CD4-positive, alpha-beta T cell treated with Interleukin-17A for 4 hours (primary cell): ENCODE data around the gene NAV1.
"Not testable (repeated sequence)": the region's sequence is repeated elsewhere in the genome, so short reads cannot be mapped to it uniquely, and the experiment has no call there.

Source experiments
- DNase-seq: peaks from one replicate; pipeline ENCODE4 v3.0.0-alpha.2; 2020; ENCODE audit warnings: mixed read lengths

Gene NAV1, protein sequence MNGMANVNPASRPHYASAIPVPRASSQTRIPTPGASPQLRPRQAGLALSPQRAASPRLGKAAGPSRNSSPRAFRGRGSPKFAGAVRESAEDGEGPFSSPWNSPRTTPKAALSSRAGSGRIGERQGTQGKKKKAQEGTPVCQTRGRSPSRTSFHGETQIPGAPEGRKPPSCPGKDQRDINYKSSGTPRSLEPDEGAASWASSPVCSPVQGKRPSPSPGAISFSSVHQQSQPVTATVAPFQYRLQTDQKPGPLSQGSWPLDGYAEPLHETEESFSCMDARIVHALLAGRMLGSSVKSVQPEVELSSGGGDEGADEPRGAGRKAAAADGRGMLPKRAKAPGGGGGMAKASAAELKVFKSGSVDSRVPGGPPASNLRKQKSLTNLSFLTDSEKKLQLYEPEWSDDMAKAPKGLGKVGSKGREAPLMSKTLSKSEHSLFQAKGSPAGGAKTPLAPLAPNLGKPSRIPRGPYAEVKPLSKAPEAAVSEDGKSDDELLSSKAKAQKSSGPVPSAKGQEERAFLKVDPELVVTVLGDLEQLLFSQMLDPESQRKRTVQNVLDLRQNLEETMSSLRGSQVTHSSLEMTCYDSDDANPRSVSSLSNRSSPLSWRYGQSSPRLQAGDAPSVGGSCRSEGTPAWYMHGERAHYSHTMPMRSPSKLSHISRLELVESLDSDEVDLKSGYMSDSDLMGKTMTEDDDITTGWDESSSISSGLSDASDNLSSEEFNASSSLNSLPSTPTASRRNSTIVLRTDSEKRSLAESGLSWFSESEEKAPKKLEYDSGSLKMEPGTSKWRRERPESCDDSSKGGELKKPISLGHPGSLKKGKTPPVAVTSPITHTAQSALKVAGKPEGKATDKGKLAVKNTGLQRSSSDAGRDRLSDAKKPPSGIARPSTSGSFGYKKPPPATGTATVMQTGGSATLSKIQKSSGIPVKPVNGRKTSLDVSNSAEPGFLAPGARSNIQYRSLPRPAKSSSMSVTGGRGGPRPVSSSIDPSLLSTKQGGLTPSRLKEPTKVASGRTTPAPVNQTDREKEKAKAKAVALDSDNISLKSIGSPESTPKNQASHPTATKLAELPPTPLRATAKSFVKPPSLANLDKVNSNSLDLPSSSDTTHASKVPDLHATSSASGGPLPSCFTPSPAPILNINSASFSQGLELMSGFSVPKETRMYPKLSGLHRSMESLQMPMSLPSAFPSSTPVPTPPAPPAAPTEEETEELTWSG (N-terminal part only)

DNA sequence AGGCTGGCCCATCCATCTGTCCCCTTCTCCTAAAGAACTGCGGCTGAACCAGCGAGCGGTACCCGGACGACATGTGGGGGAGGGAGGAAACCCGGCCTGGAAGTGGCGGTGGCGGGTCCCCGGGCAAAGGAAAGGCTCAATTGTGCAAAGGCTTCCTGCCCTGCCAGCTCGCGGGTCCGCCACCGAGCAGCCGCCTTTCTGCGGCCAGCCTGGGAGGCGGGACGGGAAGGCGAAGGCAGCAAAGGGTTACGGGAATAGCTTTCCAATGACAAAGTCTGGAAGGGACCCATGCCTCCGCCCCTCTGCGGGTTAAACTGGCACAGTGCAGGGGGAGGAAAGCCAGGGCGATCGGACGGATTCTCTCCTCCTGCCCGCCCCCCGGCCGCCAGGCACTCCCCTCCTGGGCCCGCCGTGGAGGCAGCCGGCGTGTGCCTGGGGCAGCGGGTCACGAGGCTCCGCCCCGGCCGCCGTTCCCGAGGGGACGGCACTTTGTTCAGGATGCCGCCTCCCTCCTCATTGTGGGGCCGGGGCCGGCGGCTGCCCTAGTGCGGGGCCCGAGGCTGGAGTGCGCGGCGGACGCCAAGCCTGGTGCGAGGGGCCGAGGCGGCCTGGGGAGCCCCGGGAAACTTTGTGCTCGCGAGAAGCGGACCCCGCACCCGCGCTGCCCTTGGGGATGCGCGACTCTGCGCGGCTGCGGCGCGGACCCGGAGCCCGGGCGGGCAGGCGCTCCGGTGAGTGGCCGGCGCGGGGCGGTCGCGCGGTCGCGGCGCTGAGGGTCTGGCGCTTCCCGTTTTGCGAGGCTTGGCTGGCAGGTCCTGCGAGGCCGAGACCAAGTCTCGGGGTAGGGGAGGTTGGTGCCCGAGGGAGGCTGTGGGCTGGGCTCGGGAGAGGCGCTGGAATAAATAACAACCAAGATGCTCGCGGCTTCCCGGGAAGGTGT, at the start of gene NAV1:
Gene NAV1 (plus strand): TSS at position 516 of the 940 bp plus-strand sequence. CDS start 83,758 bp downstream, outside the sequence.
- no peak for DNase-seq

- no peak for DNase-seq
These were observed 49.2 kb upstream of the NAV1 start for GRCh38 chr1:201489643-201490261.

GRCh38 chr1:201490708-201491131, 48.2 kb upstream of the NAV1 start:
- no peak for DNase-seq

GRCh38 chr1:201491896-201492511, 46.9 kb upstream of the NAV1 start:
- no peak for DNase-seq

- DNase-seq = not testable (repeated sequence)
These were observed 45.8 kb upstream of the NAV1 start for GRCh38 chr1:201493026-201493656.

DNA sequence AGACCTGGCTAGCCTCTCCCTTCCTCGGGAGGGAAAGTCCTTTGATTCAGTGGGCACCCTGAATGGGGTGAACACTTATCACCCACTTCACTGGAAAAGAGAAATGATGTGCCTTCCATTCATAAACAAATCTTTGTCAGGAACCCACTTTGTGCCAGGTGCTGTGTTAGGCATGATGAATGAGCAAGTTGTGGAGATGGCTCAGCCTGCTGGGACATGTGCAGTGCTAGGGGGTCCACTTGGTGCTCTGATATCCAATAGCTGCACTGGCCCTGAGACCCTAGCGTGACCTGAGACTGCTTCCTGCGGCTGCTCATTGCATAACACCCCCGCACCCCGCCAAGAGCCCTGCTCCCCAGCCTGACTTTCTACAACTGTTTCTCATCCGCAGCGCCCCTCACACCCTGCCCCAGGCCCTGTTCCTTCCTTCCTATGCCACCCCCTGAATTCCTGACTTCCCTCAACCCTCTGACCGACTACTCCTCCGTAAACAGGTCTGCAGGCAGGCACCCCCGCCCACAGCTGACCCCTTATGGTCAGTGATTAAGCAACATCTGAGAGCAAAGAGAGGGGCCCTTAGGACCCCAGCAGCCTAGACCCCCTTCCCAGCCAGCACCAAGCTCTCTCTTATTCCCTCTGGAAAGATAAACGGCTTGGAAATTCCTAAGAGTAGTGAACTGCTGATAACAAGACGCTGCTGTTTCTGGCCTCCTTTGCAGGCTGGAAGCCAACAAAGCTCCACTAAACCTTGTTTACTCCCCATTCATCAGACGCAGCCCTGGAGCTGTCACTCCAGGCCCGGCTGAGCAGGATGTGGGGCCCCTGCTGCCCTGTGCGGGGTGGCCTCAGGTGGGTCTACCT, 44.9 kb upstream of the NAV1 start:
- DNase-seq = no peak

GRCh38 chr1:201495551-201496295, 43.2 kb upstream of the NAV1 start:
- no peak for DNase-seq

GRCh38 chr1:201496296-201496690, 42.6 kb upstream of the NAV1 start:
- no peak for DNase-seq

DNA sequence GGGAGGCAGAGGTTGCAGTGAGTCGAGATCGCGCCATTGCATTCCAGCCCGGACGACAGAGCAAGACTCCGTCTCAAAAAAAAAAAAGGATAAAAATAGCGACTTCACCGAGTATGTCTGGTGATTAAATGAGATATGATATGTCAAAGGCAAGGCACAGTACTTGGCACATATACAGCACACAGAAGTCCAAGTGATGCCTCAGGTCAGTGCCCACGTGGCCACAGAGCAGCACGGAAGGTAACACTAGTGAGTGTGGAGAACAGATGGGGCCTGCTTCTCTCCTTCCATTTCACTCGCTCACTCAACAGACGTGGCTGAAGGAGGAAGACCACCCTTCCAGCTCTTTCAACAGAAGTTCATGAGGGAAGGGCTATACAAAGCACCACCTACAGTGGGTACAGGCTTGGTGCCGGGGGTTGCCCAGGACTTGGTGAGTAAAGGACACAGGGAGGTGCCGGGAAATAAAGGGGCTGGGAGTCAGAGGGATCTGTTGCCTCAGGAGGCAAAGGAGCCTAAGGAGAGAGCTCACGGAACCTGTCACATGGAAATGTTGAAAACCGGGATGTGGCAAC, 40.9 kb upstream of the NAV1 start:
- DNase-seq = no peak

- DNase-seq = no peak
These were observed 40.3 kb upstream of the NAV1 start for GRCh38 chr1:201498621-201499020.

DNA sequence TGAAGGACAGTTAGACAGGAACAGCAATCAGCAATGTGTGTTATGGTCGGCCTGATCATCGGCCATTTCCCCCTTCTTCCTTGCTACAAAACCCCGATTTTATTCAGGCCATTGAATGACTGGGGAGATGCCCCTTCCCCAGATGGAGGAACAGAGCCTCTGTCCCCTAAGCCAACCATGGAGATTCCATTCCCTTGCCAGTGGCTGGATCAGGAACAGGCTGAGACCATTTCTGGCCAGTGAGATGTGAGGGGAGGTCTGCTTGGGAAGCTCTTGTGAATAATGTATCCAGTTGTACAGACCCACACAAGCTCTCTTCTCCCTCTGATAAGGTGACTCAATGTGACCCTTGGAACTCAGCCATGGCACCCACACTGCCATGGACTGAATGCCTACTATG, 39.7 kb upstream of the NAV1 start:
- DNase-seq = no peak

DNA sequence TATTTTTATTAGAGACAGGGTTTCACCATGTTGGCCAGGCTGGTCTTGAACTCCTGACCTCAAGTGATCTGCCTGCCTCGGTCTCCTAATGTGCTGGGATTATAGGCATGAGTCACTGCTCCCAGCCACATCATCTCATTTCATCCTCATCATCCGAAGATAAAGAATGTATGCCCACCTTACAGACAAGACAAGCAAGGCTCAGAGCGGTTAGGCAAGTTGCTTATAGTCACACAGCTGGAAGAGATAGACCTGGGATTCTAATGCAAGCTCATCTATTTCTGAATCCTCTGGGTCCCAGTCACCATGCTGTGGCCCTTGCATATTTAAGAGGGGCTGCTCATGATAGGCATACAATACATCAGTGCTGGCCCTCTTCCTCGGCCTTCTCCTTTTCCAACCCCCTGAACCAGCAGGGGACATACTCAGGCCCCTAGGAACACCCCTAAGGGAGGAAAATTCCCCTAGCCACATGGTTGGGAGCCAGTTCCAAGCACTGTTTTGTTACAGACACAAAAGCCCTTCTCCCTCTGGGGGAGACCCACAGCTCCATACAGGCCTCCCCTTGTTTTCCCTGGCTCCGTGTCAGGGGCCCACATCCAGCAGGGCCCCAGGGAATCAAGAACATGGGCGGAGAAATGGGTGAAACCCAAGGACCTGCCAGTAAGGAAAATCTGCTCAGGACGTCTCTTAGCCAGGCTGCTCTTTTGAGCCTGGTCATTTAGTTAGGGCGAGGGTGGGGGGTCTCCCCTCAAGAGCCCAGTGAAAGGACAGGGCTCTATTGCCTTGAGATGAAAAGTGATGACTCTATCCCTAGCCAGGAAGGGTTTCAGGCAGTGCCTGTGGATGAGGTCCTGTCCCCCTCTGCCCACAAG, 38.9 kb upstream of the NAV1 start:
- DNase-seq = no peak

DNA sequence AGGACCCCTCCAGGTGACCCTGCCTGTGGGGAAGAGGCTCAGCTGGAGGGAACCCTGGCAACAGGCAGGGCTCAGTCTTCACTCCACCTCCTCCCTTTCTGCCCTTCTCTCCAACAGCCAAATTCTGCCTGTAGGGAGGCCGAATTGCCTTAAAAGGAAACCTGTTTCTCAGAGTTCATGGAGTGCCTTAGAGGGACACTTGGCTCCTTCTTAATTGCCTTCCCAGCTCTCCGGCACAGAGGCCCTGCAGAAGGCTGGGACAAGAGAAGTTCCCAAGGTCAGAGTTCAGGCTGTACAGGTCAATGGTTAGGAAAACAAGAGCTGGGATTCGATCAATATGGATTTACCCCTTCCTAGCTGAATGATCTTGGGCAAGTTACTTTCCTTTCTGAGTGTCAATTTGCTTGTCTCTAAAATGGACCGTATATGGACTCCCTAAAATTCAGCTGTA, 38.2 kb upstream of the NAV1 start:
- DNase-seq = no peak

GRCh38 chr1:201501144-201501543, 37.8 kb upstream of the NAV1 start:
- DNase-seq = no peak

- DNase-seq = no peak
These were observed 37.0 kb upstream of the NAV1 start for GRCh38 chr1:201501812-201502510.

DNA sequence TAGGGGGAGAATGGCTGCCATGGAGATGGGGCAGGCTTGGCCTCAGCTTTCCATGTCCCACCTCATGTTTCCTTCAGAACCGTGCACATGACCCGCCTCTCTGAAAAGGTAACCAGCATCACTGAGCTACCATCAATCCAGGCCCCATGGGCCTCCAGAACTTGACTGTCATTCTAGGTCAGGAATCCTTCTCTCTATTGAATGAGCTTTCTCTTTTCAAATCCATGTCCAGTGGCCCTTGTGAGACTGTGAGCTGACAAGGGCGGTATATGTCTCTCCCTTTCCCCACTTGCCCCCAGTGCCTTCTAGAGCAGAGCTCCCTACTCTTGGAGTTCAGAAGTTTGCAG, 36.4 kb upstream of the NAV1 start:
- DNase-seq = no peak
